IMR-90 (cell line): ENCODE data around the gene FBXO22. TPM values are rescaled to one million over a fixed set of nuclear protein-coding genes. Genes with fewer than 3 reads are reported as not detected.

Source experiments
- ATAC-seq: fragments of 200-7000 bp; cut with Tn5 transposase; 2 replicates; pipeline ENCODE4 v1.9.1; 2020; ENCODE audit warnings: low read depth, mild to moderate bottlenecking, moderate library complexity
- BruUV-seq: library from RNA; stranded (reverse); fragments of 400-500 nt; replicated peaks from 2 replicates; lab custom pipeline; 2021; lab: Mats Ljungman, UMichigan
- CTCF ChIA-PET: fragments of 300-600 bp; formaldehyde crosslinking; extraction: SDS; loops from one replicate; lab custom pipeline; 2021; ENCODE audit warnings: antibody characterized with exemption; lab: Yijun Ruan, JAX
- POLR2A ChIA-PET: fragments of 300-600 bp; sonication (Branson Sonifier 250); formaldehyde crosslinking; loops from one replicate; lab custom pipeline; 2022; ENCODE audit warnings: antibody characterized with exemption; ENCODE audit not compliant: unreplicated experiment; lab: Charles Lee
- DNase-seq: peaks from one replicate; pipeline ENCODE4 v3.0.0; 2013
- H2AFZ ChIP-seq: replicated peaks from 2 replicates; pipeline ENCODE3; 2013; ENCODE audit warnings: low read length, mild to moderate bottlenecking; ENCODE audit not compliant: poor library complexity
- H2AK5ac ChIP-seq: 2 replicates; pipeline ENCODE4 v1.6.1; 2013; ENCODE audit warnings: low read depth, low read length, inconsistent platforms
- H2AK9ac ChIP-seq: replicated peaks from 2 replicates; pipeline ENCODE3; 2013; ENCODE audit warnings: mild to moderate bottlenecking, low read depth, low read length, moderate library complexity; ENCODE audit not compliant: poor library complexity
- H2BK120ac ChIP-seq: 2 replicates; pipeline ENCODE4 v1.6.1; 2013; ENCODE audit warnings: low read depth, low read length, inconsistent platforms
- H2BK15ac ChIP-seq: 3 replicates; pipeline ENCODE4 v1.6.1; 2013; ENCODE audit warnings: low read depth, low read length, inconsistent platforms
- H2BK20ac ChIP-seq: 2 replicates; pipeline ENCODE4 v1.6.1; 2013; ENCODE audit warnings: low read depth, mild to moderate bottlenecking, inconsistent platforms, low read length, moderate library complexity
- H2BK5ac ChIP-seq: 2 replicates; pipeline ENCODE4 v1.6.1; 2013; ENCODE audit warnings: mild to moderate bottlenecking, low read depth, low read length, inconsistent platforms; ENCODE audit not compliant: poor library complexity, severe bottlenecking
- H3K14ac ChIP-seq: replicated peaks from 2 replicates; pipeline ENCODE4 v1.6.1; 2013; ENCODE audit warnings: low read depth, low read length, inconsistent platforms
- H3K18ac ChIP-seq: 2 replicates; pipeline ENCODE4 v1.6.1; 2013; ENCODE audit warnings: low read depth, low read length, control low read depth
- H3K23ac ChIP-seq: 2 replicates; pipeline ENCODE4 v1.6.1; 2013; ENCODE audit warnings: low read depth, low read length, inconsistent platforms
- H3K27ac ChIP-seq: 2 replicates; pipeline ENCODE4 v1.5.1; 2013; ENCODE audit warnings: mild to moderate bottlenecking, control low read depth, low read length; ENCODE audit not compliant: insufficient read depth
- H3K27me3 ChIP-seq: 2 replicates; pipeline ENCODE4 v1.6.1; 2013; ENCODE audit warnings: low read length; ENCODE audit not compliant: control insufficient read depth, insufficient read depth
- H3K36me3 ChIP-seq: 2 replicates; pipeline ENCODE4 v1.6.1; 2013; ENCODE audit warnings: low read length, mixed read lengths; ENCODE audit not compliant: control insufficient read depth, insufficient read depth
- H3K4ac ChIP-seq: 2 replicates; pipeline ENCODE4 v1.6.1; 2013; ENCODE audit warnings: low read depth, low read length, inconsistent platforms
- H3K4me1 ChIP-seq: 2 replicates; pipeline ENCODE4 v1.6.1; 2013; ENCODE audit warnings: low read length, mixed read lengths; ENCODE audit not compliant: control insufficient read depth, insufficient read depth
- H3K4me2 ChIP-seq: 2 replicates; pipeline ENCODE4 v1.6.1; 2013; ENCODE audit warnings: low read depth, mild to moderate bottlenecking, control low read depth, low read length, moderate library complexity
- H3K4me3 ChIP-seq: 2 replicates; pipeline ENCODE4 v1.5.1; 2013; ENCODE audit warnings: low read depth, mild to moderate bottlenecking, control low read depth, low read length, moderate library complexity; ENCODE audit not compliant: insufficient read depth
- H3K56ac ChIP-seq: 2 replicates; pipeline ENCODE4 v1.6.1; 2013; ENCODE audit warnings: low read length, inconsistent platforms; ENCODE audit not compliant: insufficient read depth; ENCODE audit errors: extremely low read depth
- H3K79me1 ChIP-seq, 2 experiments: 2 replicates each; pipeline ENCODE4 v1.6.1; 2013; ENCODE audit warnings: low read length in 2 of 2, inconsistent platforms in 1 of 2, low read depth in 1 of 2
- H3K9ac ChIP-seq: 2 replicates; pipeline ENCODE4 v1.6.1; 2013; ENCODE audit warnings: low read depth, low read length, control low read depth
- H3K9me1 ChIP-seq: 2 replicates; pipeline ENCODE4 v1.6.1; 2013; ENCODE audit warnings: low read length, inconsistent platforms; ENCODE audit not compliant: insufficient read depth
- H3K9me3 ChIP-seq: 2 replicates; pipeline ENCODE4 v1.6.1; 2013; ENCODE audit warnings: low read length; ENCODE audit not compliant: control insufficient read depth, insufficient read depth
- H4K20me1 ChIP-seq: 2 replicates; pipeline ENCODE4 v1.6.1; 2013; ENCODE audit warnings: low read length, inconsistent platforms; ENCODE audit not compliant: insufficient read depth
- H4K5ac ChIP-seq: 2 replicates; pipeline ENCODE4 v1.6.1; 2013; ENCODE audit warnings: mild to moderate bottlenecking, low read depth, low read length, control low read depth
- H4K8ac ChIP-seq, 2 experiments: 2 replicates each; pipeline ENCODE4 v1.6.1; 2013; ENCODE audit warnings: low read depth in 2 of 2, low read length in 2 of 2, control low read depth in 1 of 2, inconsistent platforms in 1 of 2
- H4K91ac ChIP-seq: 2 replicates; pipeline ENCODE4 v1.6.1; 2013; ENCODE audit warnings: low read depth, low read length, inconsistent platforms; ENCODE audit not compliant: insufficient read depth
- BHLHE40 ChIP-seq: fragments of 150-350 bp; IDR thresholded peaks from 2 replicates; pipeline ENCODE4 v1.6.1; 2016; ENCODE audit warnings: mild to moderate bottlenecking, low read depth, low read length
- CEBPB ChIP-seq: IDR thresholded peaks from 2 replicates; pipeline ENCODE4 v1.6.1; 2012; ENCODE audit warnings: low read depth, low read length, improper control_type of control experiment
- CHD1 ChIP-seq: IDR thresholded peaks from 2 replicates; pipeline ENCODE4 v1.6.1; 2012; ENCODE audit warnings: low read depth, low read length, improper control_type of control experiment
- CTCF ChIP-seq: conservative IDR thresholded peaks from 2 replicates; pipeline ENCODE4 v1.5.1; 2012; ENCODE audit warnings: mild to moderate bottlenecking, low read depth, low read length, improper control_type of control experiment
- FOS ChIP-seq: fragments of 150-350 bp; IDR thresholded peaks from 2 replicates; pipeline ENCODE4 v1.6.1; 2016; ENCODE audit warnings: low read depth, low read length
- MAFK ChIP-seq: IDR thresholded peaks from 2 replicates; pipeline ENCODE4 v1.6.1; 2012; ENCODE audit warnings: low read depth, low read length, improper control_type of control experiment
- MAZ ChIP-seq: IDR thresholded peaks from 2 replicates; pipeline ENCODE4 v1.6.1; 2012; ENCODE audit warnings: low read depth, mild to moderate bottlenecking, low read length, improper control_type of control experiment, moderate library complexity, borderline replicate concordance
- MXI1 ChIP-seq: IDR thresholded peaks from 2 replicates; pipeline ENCODE4 v1.6.1; 2012; ENCODE audit warnings: low read depth, mild to moderate bottlenecking, low read length, moderate library complexity, borderline replicate concordance
- NFE2L2 ChIP-seq: fragments of 150-350 bp; IDR thresholded peaks from 2 replicates; pipeline ENCODE4 v1.6.1; 2016; ENCODE audit warnings: low read depth, mild to moderate bottlenecking, low read length
- POLR2A ChIP-seq: IDR thresholded peaks from 2 replicates; pipeline ENCODE4 v1.6.1; 2012; ENCODE audit warnings: mild to moderate bottlenecking, low read depth, low read length
- RAD21 ChIP-seq: IDR thresholded peaks from 2 replicates; pipeline ENCODE4 v1.6.1; 2012; ENCODE audit warnings: low read length, improper control_type of control experiment
- RCOR1 ChIP-seq: IDR thresholded peaks from 2 replicates; pipeline ENCODE4 v1.6.1; 2012; ENCODE audit warnings: mild to moderate bottlenecking, low read length, improper control_type of control experiment; ENCODE audit not compliant: insufficient replicate concordance
- RFX5 ChIP-seq: IDR thresholded peaks from 2 replicates; pipeline ENCODE4 v1.8.0; 2012; ENCODE audit warnings: low read depth, mild to moderate bottlenecking, low read length, moderate library complexity
- SMC3 ChIP-seq: fragments of 150-350 bp; IDR thresholded peaks from 2 replicates; pipeline ENCODE4 v1.6.1; 2016; ENCODE audit warnings: low read depth, mild to moderate bottlenecking, antibody characterized with exemption, low read length, moderate library complexity
- dilution Hi-C: fragments of 300-500 bp; cut with HindIII; formaldehyde crosslinking; loops from one replicate; pipeline ENCODE4 v1.14.3; 2018; ENCODE audit warnings: low sequenced_read_pairs; ENCODE audit not compliant: unreplicated experiment
- in situ Hi-C: fragments of 300-500 bp; cut with MboI; formaldehyde crosslinking; loops from 3 replicates; pipeline ENCODE4 v1.14.3; 2019; ENCODE audit warnings: low sequenced_read_pairs, inconsistent platforms, mixed read lengths
- intact Hi-C: fragments of 100-400 bp; cut with micrococcal nuclease; formaldehyde crosslinking; loops from 2 replicates; pipeline ENCODE4 v1.10.0; 2022
- polyA plus RNA-seq, 3 experiments: library from polyadenylated mRNA; depleted of rRNA; stranded (reverse); fragments of >200 nt; gene quantifications; 2 replicates each; pipeline ENCODE4 v1.2.3, GENCODE V29; 2012; ENCODE audit warnings: low replicate concordance in 1 of 3
- total RNA-seq: library from RNA; depleted of rRNA; stranded (reverse); fragments of >200 nt; gene quantifications from 2 replicates; pipeline ENCODE4 v1.2.3, GENCODE V29; 2012
- TF ChIP-seq, protein P1 (sequence below): fragments of 150-350 bp; IDR thresholded peaks from 2 replicates; pipeline ENCODE4 v1.6.1; 2017; ENCODE audit warnings: mild to moderate bottlenecking, antibody characterized with exemption, low read length, low read depth
- TF ChIP-seq, protein P2 (sequence below): fragments of 150-350 bp; IDR thresholded peaks from 2 replicates; pipeline ENCODE4 v1.6.1; 2016; ENCODE audit warnings: low read depth, mild to moderate bottlenecking, low read length, moderate library complexity, borderline replicate concordance

FBXO22 gene
- total and polyA plus RNA-seq, 2 of the 4 experiments (the other 2 are of a cell fraction) = 22.4 to 45.2 TPM

GRCh38 chr15:75869446-75869845 lies 34.2 kb upstream of the FBXO22 start:
- Histone ChIP-seq H3K23ac (no peak overlapping the region), H2AK9ac (no peak overlapping the region), H4K5ac (no peak overlapping the region), H3K14ac (no peak overlapping the region), H2BK20ac (no peak overlapping the region), H3K18ac (no peak overlapping the region), H3K9me3 (no peaks in the 10 kb centered on the region), H3K36me3 (peaks cover 18% of the 10 kb centered on the region), H3K9me1 (peaks cover 11% of the 10 kb centered on the region), H3K79me1 (peaks cover 27 to 53% of the 10 kb centered on the region in 2 experiments), H3K4me2 (no peak overlapping the region), H4K8ac (no peak overlapping the region), H3K56ac (no peak overlapping the region), H2AK5ac (no peak overlapping the region), H4K20me1 (peaks cover 10% of the 10 kb centered on the region; the same call in 1 of the 2 replicates), H4K91ac (no peak overlapping the region), H3K27me3 (no peaks in the 10 kb centered on the region), H2AFZ (no peak overlapping the region), H2BK5ac (no peak overlapping the region), H3K27ac (no peak overlapping the region), H3K9ac (no peak overlapping the region), H3K4ac (no peak overlapping the region), H2BK15ac (no peak overlapping the region), H3K4me3 (no peak overlapping the region), H2BK120ac (no peak overlapping the region), H3K4me1 (peaks cover 5% of the 10 kb centered on the region; the same call in 1 of the 2 replicates)
- dilution Hi-C loops (no loop called here), intact Hi-C loops (no loop called here), in situ Hi-C loops (no loop called here)
- TF ChIP-seq CEBPB (no peak), RAD21 (no peak), SMC3 (no peak), RFX5 (no peak), FOS (no peak), BHLHE40 (no peak), CTCF (no peak), CHD1 (no peak), POLR2A (no peak), MXI1 (no peak), MAFK (no peak), RCOR1 (no peak), NFE2L2 (no peak), MAZ (no peak)
- TF ChIP-seq, protein P1, sequence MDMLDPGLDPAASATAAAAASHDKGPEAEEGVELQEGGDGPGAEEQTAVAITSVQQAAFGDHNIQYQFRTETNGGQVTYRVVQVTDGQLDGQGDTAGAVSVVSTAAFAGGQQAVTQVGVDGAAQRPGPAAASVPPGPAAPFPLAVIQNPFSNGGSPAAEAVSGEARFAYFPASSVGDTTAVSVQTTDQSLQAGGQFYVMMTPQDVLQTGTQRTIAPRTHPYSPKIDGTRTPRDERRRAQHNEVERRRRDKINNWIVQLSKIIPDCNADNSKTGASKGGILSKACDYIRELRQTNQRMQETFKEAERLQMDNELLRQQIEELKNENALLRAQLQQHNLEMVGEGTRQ = no peak
- TF ChIP-seq, protein P2, sequence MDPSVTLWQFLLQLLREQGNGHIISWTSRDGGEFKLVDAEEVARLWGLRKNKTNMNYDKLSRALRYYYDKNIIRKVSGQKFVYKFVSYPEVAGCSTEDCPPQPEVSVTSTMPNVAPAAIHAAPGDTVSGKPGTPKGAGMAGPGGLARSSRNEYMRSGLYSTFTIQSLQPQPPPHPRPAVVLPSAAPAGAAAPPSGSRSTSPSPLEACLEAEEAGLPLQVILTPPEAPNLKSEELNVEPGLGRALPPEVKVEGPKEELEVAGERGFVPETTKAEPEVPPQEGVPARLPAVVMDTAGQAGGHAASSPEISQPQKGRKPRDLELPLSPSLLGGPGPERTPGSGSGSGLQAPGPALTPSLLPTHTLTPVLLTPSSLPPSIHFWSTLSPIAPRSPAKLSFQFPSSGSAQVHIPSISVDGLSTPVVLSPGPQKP = no peak
- no peak for ATAC-seq
- no TSS peak for BruUV-seq
- POLR2A ChIA-PET = no interaction called here
- DNase-seq = no peak
- CTCF ChIA-PET = no interaction called here
